ENCODE data around the gene ARL5A.

DNA sequence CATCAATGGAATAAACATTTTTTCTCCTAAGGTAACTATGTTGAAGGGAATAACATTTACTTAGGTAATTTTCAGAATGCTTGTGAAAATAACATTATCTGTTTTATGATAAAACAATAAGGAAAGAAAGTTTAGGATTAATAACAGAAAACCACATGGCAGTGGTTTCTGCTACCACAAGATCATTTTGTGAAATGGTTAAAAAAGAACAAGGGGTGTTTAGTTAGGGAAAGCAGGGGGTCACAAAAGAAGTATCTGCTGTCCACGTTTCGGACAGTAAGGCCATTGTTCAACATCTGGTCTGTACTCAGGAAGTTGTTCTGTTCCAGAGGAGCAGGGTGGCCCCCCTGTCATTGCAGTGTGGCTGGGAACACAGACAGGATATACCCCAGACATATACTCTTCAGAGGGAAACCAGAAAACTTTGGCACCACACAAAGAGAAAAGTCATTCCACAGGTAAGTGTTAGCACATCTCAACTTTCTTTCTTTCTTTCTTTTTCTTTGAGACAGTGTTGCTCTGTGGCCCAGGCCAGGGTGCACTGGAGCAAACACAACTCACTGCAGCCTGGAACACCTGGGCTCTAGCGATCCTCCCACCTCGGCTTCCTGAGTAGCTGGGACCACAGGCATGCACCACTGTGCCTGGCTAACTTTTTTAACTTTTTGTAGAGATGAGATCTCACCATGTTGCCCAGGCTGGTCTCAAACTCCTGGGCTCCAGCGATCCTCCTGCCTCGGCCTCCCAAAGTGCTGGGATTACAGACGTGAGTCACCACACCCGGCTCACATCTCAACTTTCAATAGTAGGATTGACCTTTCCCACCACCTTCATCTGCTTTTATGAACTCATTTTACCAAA is 14.8 kb upstream of the ARL5A start:
- no peak for TF ChIP-seq SUZ12 (IDR thresholded peaks at IDR 0.05; ENCODE audit: extremely low read depth, insufficient read depth, insufficient read length)
- TF ChIP-seq YY1 (IDR thresholded peaks at IDR 0.05; ENCODE audit: insufficient read depth, insufficient read length), result no peak
- no peak for TF ChIP-seq ZNF274 (IDR thresholded peaks at IDR 0.05; ENCODE audit: low read depth, low read length)
